GM19452 (cell line): ENCODE data around the gene JMJD1C.
A peak's percentile ranks its signal among the peaks of the same experiment; 100 is the strongest.

ENCODE experiments used
- ATAC-seq: cut with Tn5 transposase; IDR thresholded peaks from one replicate; pipeline ENCODE4 v1.9.1; 2021; ENCODE audit not compliant: unreplicated experiment

The JMJD1C gene

GRCh38 chr10:63438506-63439498, 27.0 kb downstream of the JMJD1C start:
- no peak for ATAC-seq

- ATAC-seq = no peak
Measured at GRCh38 chr10:63437116-63437949, 28.4 kb downstream of the JMJD1C start.

- no peak for ATAC-seq
Measured at GRCh38 chr10:63436225-63436624, 29.6 kb downstream of the JMJD1C start.

- ATAC-seq = no peak
Measured at GRCh38 chr10:63434866-63435854, 30.6 kb downstream of the JMJD1C start.

- ATAC-seq = peak; percentile 59
Measured at GRCh38 chr10:63431962-63432797, 33.6 kb downstream of the JMJD1C start.

- no peak for ATAC-seq
Measured at GRCh38 chr10:63430999-63431356, 34.8 kb downstream of the JMJD1C start.

- no peak for ATAC-seq
Measured at GRCh38 chr10:63430091-63430998, 35.4 kb downstream of the JMJD1C start.

GRCh38 chr10:63429281-63429680, 36.5 kb downstream of the JMJD1C start:
- no peak for ATAC-seq

GRCh38 chr10:63427013-63427412, 38.8 kb downstream of the JMJD1C start:
- no peak for ATAC-seq

- no peak for ATAC-seq
Measured at GRCh38 chr10:63425512-63425911, 40.3 kb downstream of the JMJD1C start.

- no peak for ATAC-seq
Measured at GRCh38 chr10:63424576-63424975, 41.2 kb downstream of the JMJD1C start.

- no peak for ATAC-seq
Measured at GRCh38 chr10:63423494-63423893, 42.3 kb downstream of the JMJD1C start.

GRCh38 chr10:63421591-63421990, 44.2 kb downstream of the JMJD1C start:
- ATAC-seq = peak; percentile 96

- no peak for ATAC-seq
Measured at GRCh38 chr10:63416376-63416775, 49.4 kb downstream of the JMJD1C start.

GRCh38 chr10:63415640-63416244, 50.0 kb downstream of the JMJD1C start:
- ATAC-seq = no peak

GRCh38 chr10:63414481-63415260, 51.1 kb downstream of the JMJD1C start:
- ATAC-seq = no peak

- no peak for ATAC-seq
Measured at GRCh38 chr10:63413429-63413828, 52.3 kb downstream of the JMJD1C start.

- no peak for ATAC-seq
Measured at GRCh38 chr10:63412304-63412703, 53.5 kb downstream of the JMJD1C start.
